Endometrium (tissue), 2 donors: ENCODE results near the gene NCCRP1.
"Not testable (repeated sequence)": the region's sequence is repeated elsewhere in the genome, so short reads cannot be mapped to it uniquely, and the experiment has no call there.

Experiments used
- FAIRE-seq: peaks from 2 replicates; lab custom pipeline; 2012; peaks lifted over from hg19 to GRCh38; lab: Jason Lieb, UNC
- donor health status: control.
- donor health status: control.

Gene NCCRP1

GRCh38 chr19:39208175-39208795, 11.5 kb downstream of the NCCRP1 start:
- no peak for FAIRE-seq

GRCh38 chr19:39209196-39209595, 12.4 kb downstream of the NCCRP1 start:
- FAIRE-seq = no peak

DNA sequence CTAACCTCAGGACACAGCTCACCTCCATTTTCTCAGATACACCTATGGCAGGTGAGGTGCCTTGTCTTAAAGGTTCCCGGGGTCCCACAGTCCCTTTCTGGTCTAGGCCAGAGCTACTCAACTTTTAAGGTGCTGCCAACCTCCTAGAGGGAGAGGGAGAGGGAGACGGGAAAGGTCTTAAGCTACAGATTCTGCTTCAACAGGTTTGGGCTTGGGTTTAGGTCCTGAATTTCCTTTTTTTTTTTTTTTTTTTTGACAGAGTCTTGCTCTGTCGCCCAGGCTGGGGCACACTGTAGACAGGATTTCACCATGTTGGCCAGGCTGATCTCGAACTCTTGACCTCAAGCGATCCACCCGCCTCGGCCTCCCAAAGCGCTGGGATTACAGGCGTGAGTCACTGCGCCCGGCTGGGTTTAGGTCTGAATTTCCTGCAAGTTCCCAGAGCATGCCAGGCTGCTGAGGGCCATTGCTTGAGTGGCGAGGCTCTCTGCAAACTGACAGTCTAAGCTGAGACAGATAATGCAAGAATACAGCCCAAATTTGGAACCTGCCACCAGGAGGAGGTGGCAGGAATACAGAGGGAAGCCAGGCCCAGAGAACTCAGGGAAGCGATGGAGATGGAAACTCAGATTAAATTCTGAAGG, 15.1 kb downstream of the NCCRP1 start:
- no peak for FAIRE-seq

DNA sequence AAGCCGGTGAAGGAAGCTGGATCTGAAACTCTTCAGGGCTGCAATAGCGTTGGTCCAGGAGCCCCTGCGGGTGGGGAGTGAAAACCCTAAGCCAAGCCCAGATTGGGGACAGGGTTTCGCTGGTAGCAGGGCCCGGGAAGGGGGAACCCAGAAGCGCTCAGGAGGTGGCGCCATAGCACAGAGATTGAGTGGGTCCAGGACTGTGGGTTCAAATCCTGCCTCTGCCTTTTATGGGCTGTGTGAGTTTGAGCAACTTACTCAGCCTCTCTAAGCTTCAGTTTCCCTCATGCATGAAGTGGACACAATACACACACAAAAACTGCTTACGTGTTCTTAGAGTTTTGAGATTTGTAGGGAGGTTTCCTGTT, 15.6 kb downstream of the NCCRP1 start:
- no peak for FAIRE-seq

GRCh38 chr19:39215323-39215722, 18.6 kb downstream of the NCCRP1 start:
- not testable (repeated sequence) for FAIRE-seq

DNA sequence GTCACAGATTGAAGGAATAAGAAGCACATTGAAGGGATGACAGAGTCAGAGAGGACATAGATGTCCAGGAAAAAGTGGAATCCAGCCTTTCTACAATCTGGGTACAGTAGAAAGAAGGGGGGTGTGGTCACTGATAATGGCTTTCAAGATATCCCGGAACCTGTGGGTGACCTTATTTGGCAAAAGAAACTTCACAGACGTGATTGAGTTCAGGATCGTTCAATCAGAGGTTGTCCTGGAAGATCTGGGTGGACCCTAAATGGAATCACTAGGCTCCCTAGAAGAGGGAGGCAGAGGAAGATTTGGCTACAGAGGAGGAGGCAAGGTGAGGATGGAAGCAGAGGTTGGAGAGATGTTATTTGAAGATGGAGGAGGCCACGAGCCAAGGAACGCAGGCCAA, 20.3 kb downstream of the NCCRP1 start:
- FAIRE-seq = no peak

DNA sequence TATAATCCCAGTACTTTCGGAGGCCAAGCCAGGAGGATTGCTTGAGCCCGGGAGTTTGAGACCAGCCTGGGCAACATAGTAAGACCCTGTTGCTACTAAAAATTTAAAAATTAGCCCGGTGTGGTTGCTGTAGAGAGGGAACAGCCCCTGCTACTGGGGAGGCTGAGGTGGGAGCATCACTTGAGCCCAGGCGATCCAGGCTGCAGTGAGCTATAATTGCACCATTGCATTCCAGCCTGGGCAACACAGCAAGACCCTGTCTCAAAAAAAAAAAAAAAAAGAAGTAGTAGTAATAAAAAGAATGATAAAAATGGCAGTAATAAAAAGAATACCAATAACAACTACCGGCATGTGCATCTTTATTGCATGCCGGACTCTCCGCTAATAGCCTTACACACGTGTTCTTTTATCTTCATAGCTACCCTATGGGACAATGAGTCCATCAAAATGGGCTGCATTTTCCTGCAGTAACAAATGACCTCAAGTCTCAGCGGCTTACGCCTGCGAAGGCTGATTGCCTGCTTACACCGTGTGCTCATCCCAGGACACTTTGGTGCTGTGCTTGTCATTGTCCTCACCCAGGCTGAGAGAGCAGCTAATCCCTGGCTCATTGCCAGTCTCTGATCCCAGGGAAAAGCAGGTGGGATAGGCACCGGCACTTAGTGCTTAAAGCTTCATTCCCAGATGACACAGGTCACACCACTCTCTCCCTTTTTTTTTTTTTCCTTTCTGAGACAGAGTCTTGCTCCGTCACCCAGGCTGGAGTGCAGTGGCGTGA, 21.7 kb downstream of the NCCRP1 start:
- FAIRE-seq = no peak

- FAIRE-seq = not testable (repeated sequence)
Observed at GRCh38 chr19:39219108-39219507, 22.3 kb downstream of the NCCRP1 start.

DNA sequence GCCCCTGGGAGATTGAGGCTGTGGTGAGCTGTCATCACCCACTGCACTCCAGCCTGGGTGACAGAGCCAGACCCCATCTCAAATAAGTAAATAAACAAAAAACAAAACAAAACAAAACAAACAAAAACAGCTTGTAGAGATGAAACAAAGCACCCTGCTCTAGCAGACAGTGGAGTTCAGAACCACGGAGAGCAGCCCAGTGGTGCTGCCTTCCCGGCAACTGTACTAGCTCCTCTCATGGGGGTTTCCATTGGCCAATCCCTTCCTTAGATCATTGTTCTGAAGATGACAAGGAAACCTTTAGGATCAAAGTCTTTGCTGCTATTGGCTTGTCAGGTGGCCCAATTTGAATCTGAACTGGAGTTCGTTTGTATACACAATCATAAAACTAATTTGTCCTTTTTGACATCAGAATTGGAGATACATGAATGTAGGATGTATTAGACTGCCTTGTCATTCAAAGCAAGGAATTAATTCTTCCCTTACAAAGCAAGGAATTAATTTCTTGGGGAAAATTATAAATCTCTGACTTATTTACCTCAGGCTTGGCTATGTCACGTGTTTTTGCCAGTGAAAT, 27.0 kb downstream of the NCCRP1 start:
- FAIRE-seq = no peak

DNA sequence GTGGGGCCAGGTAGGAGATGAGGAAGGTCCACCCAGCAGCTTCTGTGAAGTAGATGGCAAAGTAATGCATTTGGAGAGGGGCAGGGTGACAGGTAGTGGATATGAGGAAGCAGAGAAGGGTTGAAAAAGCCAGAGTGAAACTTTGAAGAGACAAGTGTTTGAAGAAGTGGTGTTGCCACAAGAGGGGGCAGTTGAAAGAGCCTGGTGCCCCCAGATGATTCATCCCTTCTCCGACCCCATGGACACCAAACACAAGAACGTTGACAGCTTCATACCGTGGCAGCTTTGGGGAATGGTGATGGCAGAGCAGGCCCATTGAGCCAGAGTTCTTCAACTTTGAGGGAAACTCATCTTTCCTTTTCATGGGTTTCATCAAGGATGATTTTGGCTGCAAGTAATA, 28.1 kb downstream of the NCCRP1 start:
- no peak for FAIRE-seq

- no peak for FAIRE-seq
Observed at GRCh38 chr19:39230096-39230764, 33.5 kb downstream of the NCCRP1 start.

- FAIRE-seq = no peak
Observed at GRCh38 chr19:39232708-39233107, 35.9 kb downstream of the NCCRP1 start.

DNA sequence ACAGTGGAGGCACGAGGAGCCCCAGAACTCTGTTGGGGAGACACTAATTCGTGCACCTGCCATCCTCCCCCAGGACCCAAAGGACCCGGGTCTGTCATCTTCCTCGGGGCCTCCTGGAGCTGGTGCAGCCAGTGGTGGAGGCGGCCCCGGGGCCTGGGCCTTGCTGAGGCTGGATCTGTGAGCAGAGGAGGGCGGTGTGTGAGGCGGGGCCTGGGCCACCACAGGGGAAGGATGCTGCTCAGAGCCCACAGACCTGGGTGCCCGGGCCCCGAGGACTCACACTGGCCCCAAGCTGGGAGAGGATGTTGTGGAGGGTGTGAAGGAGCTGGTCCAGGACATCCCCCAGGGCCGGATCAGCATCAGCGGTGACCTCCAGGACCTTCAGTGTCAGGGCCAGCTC, 39.8 kb downstream of the NCCRP1 start:
- no peak for FAIRE-seq

DNA sequence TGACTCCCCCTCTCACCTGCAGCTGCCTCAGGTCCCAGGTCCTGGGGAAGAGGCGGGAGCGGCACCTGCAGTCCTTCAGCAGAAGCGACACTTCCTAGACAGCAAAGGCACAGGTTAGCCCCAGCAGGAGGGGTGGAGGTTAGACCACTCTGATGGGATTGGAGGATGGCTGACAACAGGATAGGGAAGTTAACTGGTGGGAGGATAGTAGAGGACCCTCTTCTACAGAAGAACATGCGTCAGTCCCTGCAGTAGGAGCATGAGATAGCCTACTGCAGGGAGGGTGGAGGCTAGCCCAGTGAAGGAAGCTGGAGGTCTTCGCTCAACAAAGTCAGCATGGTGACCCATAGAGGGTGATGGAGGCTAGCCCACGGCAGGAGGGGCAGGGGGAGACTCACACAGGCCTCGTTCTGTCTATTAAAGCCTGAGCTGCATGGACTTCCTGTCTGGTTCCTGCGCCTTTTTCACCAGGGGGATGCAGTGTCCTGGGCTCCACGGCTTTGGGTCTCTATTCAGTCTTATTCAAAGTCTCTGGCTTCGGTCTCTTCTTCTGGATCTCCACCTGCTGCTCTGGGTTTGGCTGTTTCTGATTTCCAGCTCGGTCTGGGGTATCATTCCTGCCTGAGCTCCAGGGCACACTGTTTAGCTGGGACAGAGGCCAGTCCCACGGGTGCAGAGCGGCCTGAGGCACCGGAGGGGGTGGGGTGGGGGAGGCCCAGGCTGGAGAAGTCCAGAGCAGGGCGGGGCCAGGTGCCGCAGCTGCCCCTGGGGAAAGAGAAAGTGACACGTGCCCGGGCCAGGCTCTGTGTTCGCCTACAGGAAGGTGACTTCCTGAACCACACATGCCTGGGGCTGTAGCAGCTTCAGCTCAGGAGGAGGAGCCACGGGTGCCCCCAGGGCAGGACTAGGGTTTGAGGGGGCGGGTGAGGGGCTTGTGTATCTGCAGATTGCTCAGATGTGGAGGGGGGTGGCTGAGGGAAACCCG, 40.7 kb downstream of the NCCRP1 start:
- no peak for FAIRE-seq

GRCh38 chr19:39238209-39238608, 41.4 kb downstream of the NCCRP1 start:
- FAIRE-seq = no peak

DNA sequence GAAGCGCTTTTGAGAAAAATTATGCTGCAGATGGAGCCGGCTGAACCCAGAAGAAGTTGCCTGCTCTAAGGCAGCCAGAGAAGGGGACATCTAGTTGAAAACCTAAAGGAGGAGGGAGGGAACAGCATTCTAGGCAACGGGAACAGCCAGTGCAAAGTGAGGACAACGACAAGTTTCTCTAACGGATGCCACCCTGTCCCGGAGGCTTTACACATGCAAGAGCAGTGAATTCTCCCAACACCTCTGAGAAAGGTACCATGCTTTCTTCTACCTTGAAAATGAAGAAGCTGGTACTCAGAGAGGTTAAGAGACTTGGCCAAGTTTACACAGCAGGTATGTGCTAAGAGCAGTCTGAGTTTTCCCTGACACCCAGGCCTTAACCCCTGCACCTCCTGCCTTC, 42.2 kb downstream of the NCCRP1 start:
- FAIRE-seq = no peak

- FAIRE-seq = no peak
Observed at GRCh38 chr19:39240421-39240820, 43.7 kb downstream of the NCCRP1 start.

DNA sequence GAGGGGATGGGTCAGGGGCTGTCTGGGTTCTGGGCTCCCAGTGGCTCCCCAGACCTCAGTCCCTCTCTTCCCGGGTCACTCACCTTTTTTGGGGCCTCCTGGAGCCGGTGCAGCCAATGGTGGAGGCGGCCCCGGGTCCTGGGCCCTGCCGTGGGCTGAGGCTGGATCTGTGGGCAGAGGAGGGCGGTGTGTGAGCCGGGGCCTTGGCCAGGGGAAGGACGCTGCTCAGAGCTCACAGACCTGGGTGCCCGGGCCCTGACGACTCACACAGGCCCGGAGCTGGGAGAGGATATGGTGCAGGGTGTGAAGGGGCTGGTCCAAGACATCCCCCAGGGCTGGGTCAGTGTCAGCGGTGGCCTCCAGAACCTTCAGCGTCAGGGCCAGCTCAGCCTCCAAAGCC, 47.0 kb downstream of the NCCRP1 start:
- not testable (repeated sequence) for FAIRE-seq

DNA sequence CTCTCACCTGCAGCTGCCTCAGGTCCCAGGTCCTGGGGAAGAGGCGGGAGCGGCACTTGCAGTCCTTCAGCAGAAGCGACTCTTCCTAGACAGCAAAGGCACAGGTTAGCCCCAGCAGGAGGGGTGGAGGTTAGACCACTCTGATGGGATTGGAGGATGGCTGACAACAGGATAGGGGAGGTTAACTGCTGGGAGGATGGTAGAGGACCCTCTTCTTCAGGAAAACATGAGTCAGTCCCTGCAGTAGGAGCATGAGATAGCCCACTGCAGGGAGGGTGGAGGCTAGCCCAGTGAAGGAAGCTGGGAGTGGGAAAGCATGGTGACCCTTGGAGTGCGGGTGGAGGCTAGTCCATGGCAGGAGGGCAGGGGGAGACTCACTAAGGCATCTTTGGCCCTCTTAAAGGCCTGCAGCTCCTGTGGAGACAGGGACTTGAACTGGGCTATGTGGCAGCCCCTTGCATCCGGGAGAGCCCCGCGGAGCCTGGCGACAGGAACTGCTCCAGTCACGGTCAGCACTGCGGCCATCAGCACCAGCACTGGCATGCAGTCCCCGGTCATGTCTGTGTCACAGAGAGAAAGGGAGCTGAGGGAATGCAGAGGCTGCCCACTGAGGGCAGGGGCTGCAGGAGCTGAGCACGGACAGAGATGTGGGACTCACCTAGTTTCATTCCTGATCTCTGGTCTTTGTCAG, 47.8 kb downstream of the NCCRP1 start, which contains the start of gene IFNL3:
IFNL3 (minus strand) TSS at position 597 of the 691 bp plus-strand sequence; CDS start at position 558, 39 bp downstream.
- FAIRE-seq = not testable (repeated sequence)

GRCh38 chr19:39245166-39245565, 48.4 kb downstream of the NCCRP1 start:
- FAIRE-seq = not testable (repeated sequence)
